HG03571 (cell line): ENCODE results near the gene MMS19.
A peak's percentile ranks its signal among the peaks of the same experiment; 100 is the strongest.
"Not testable (repeated sequence)": the region's sequence is repeated elsewhere in the genome, so short reads cannot be mapped to it uniquely, and the experiment has no call there.

Source experiments
- ATAC-seq: cut with Tn5 transposase; IDR thresholded peaks from one replicate; pipeline ENCODE4 v1.9.1; 2021; ENCODE audit not compliant: unreplicated experiment

MMS19 gene

GRCh38 chr10:97506199-97506991 is 8.2 kb upstream of the MMS19 start:
- no peak for ATAC-seq

GRCh38 chr10:97505152-97505551 is 6.9 kb upstream of the MMS19 start:
- no peak for ATAC-seq

- no peak for ATAC-seq
These were observed 5.2 kb upstream of the MMS19 start for GRCh38 chr10:97503406-97503805.

GRCh38 chr10:97502916-97503315 is 4.7 kb upstream of the MMS19 start:
- ATAC-seq: no peak

- no peak for ATAC-seq
These were observed 2.0 kb upstream of the MMS19 start for GRCh38 chr10:97500297-97500575.

- ATAC-seq: no peak
These were observed 1.5 kb upstream of the MMS19 start for GRCh38 chr10:97499561-97500296.

GRCh38 chr10:97498841-97499560 is 779 bp upstream of the MMS19 start, which contains the start of gene UBTD1:
Gene UBTD1 (plus strand): TSS chr10:97498924. CDS start chr10:97499204, 280 bp downstream.
- no peak for ATAC-seq

GRCh38 chr10:97497572-97498075 is 598 bp downstream of the MMS19 start:
- ATAC-seq: peak; percentile 26

GRCh38 chr10:97494863-97495506 is 3.2 kb downstream of the MMS19 start:
- ATAC-seq: no peak

- ATAC-seq: no peak
These were observed 4.1 kb downstream of the MMS19 start for GRCh38 chr10:97494151-97494550.

- no peak for ATAC-seq
These were observed 7.6 kb downstream of the MMS19 start for GRCh38 chr10:97490592-97490991.

- ATAC-seq: no peak
These were observed 12.5 kb downstream of the MMS19 start for GRCh38 chr10:97485647-97486281.

- no peak for ATAC-seq
These were observed 14.3 kb downstream of the MMS19 start for GRCh38 chr10:97483921-97484320.

GRCh38 chr10:97483506-97483905 is 14.7 kb downstream of the MMS19 start:
- no peak for ATAC-seq

- ATAC-seq: no peak
These were observed 15.8 kb downstream of the MMS19 start for GRCh38 chr10:97482381-97482780.

GRCh38 chr10:97481071-97481470 is 17.2 kb downstream of the MMS19 start:
- ATAC-seq: no peak

- no peak for ATAC-seq
These were observed 18.3 kb downstream of the MMS19 start for GRCh38 chr10:97479939-97480338.

GRCh38 chr10:97479410-97479809 is 18.8 kb downstream of the MMS19 start:
- not testable (repeated sequence) for ATAC-seq

GRCh38 chr10:97475936-97476594 is 22.2 kb downstream of the MMS19 start:
- no peak for ATAC-seq

GRCh38 chr10:97474918-97475317 is 23.3 kb downstream of the MMS19 start:
- ATAC-seq: no peak
